Epidermal melanocyte (primary cell): ENCODE results near the gene KRT6A.
A peak's percentile ranks its signal among the peaks of the same experiment; 100 is the strongest.

Experiments used
- DNase-seq: peaks from one replicate; pipeline ENCODE4 v3.0.0; 2011; ENCODE audit warnings: low spot score; ENCODE audit not compliant: insufficient read length

KRT6A gene

DNA sequence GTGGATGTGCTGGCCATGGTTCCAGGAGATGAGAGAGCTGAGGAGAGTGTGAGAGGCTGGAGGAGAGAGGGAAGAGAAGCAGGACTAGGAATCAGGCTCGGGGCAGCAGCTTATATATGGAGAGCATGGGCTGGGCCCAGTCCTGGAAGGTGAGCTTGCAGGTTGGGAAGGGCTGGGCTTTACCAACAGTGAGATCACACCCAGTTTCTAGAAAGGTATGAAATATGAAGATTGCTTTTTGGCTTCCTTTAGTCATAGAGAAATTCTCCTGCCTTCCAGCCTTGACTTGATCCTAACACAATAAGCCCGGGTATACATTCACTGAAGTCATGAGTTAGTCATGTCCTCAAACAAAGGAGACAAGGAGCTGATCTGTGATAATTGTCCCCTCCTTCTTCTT is at the start of gene KRT6A:
Gene KRT6A (minus strand): TSS at position 86 of the 400 bp plus-strand sequence. CDS start 69 bp downstream, at position 17.
- no peak for DNase-seq

DNA sequence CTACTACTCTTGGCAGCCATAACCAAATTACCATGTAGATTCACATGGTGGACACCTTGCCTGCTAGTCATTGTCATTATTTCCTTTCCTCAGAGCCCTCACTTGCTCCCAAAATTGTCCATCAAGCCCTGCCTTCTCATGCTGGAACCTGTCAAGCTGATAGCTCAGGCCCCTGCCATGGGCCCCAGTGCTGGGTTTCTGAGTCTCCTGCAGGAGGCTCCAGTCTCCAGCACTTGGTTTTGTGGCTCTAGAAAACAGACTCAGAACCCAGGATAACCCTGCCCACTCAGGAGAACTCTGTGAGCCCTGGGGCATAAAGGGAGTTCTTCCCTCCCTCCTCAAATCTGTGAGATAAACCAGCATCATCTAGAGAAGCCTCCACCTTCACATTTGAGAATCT is 49.1 kb upstream of the KRT6A start:
- DNase-seq, result no peak

DNA sequence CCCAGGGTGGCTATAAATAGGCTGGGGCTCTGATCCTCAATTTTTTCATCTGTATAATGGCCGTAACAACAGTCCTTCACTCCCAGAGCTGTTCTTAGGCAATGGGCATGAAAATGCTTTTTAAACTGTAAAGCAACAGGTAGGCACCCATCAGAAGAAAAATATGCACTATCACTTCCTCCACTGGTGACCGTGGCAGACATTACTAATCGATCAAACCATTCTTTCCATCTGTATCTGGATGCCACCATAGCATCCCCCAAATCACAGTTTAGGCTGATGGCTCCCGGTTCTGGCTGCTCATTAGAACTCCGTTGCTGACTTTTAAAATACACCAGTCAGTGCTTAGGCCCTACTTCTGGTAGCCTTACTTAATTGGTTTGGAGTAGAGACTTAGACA is 48.7 kb upstream of the KRT6A start:
- no peak for DNase-seq

DNA sequence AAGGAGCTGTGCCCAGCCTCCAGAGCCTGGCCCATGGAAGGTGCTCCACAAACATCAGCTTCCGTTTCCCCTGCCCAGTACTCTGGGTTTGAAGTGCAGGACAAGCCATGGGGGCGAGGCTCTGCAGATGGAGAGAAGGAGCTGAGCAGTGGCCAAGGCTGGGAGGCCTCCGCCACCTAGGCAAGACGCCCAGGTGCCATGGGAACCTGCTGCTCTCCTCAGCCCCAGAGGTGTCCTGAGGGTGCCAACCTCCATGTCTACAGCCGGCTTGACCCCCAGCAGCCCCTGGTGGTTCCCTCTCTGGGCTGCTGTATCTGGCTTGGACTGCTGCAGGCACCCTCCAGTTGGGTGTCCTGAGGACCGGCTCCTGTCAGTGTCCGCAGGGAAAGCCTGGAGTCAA is 47.5 kb upstream of the KRT6A start:
- no peak for DNase-seq

DNA sequence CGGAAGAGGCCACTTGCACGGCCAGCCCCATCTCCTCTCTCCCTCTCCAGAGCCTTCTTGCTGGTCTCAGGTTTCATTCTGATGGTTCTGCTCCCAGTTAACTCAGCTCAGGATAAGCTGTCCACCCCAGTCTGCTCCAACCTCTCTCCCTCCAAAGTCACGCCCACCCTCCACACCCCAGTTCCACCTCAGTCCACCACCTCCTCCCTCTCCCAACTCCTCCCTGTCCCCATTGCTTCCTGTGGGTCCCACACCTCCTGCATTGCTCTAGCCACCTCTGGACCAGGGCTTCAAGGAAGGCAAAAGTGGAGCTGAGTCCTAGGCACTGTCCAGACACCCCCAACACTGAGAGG is 46.7 kb upstream of the KRT6A start:
- no peak for DNase-seq

DNA sequence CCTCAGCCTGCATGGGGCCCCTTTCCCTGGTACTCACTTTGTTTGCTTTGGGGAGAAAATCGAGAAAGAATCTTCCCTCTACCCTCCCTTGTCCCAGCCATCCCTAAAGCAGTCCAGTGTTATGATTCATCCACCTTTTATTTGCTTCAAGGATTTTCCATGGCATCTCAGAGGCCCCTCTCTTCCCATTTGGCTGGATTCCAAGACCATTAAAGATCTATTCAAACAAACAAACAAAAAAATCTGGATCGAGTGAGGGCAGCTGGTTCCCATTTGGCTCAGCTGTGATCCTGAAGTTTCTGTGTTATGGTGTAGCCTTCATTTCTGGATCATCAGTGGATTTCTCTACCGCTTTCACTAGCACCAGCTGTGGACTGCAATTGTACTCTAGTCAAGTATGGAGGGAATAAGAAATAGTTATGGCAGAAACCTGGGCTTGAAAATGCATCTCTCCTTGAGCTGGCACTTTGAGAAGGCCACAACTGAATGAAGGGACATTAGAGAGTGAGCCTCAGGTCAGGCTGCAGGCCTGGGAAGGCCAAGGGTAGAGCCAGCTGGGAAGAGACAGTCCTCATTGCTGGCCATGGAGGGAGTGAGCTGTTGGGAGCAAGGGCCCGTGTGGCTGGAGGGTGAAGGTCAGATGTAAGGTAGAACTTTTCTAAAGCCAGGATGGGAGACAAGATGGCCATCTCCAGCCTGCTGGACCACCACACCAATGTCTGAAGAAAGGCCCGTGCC is 46.2 kb upstream of the KRT6A start:
- DNase-seq, result peak; percentile 59

DNA sequence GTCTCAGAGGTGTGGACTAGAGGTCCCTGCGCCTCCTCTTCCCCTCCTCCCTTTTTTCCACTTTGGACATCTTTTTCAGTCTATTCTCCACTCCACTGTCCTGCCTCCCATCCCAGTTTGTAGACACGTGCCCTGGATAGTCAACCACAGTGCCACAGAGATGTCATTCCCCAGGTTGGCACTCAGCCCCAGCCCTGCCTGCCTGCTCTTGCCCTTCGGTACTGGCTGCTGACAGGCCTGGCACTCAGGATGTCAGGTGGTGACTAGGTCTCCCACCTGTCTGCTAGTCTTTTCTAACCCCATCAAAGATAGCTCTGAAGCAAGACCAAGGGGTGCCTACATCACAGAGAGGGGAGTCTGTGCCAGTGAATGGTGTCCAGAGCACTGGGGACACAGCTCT is 44.0 kb upstream of the KRT6A start:
- no peak for DNase-seq

DNA sequence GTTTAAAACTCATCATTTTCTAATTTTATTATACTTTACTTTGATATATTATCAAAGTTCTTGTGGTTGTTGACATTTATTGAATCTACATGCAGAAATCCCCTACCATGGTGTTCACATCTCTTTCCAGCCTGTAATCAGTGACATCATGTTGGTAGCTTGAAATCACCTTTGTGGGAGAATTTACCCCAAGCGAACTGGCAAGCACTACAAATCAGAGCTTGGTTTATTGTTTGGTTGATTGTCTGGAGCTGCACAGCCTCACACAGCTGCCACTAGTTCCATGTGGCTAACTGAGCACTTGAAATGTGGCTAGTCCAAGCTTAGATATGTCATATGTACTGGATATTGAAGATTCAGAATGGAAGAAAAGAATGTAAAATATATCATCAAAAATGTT is 42.5 kb upstream of the KRT6A start:
- DNase-seq, result no peak

DNA sequence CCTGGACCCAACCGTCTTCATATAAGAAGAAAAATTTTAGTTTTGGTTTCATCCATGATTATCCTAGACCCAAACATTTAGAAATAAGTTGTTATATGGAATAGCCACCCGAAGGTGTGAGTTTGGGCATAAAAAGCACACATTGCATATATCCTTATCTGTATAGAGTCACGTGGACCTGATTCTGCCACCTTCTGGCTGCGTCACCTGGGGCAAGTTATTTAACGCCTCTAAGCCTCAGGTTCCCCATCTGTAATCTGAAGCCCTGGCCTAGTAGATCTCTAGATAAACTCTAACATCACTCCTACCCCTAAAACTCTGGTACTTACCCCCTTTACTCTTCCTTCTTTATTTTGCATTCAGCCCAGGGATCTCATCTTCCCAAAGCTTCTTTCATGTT is 41.4 kb upstream of the KRT6A start:
- no peak for DNase-seq

DNA sequence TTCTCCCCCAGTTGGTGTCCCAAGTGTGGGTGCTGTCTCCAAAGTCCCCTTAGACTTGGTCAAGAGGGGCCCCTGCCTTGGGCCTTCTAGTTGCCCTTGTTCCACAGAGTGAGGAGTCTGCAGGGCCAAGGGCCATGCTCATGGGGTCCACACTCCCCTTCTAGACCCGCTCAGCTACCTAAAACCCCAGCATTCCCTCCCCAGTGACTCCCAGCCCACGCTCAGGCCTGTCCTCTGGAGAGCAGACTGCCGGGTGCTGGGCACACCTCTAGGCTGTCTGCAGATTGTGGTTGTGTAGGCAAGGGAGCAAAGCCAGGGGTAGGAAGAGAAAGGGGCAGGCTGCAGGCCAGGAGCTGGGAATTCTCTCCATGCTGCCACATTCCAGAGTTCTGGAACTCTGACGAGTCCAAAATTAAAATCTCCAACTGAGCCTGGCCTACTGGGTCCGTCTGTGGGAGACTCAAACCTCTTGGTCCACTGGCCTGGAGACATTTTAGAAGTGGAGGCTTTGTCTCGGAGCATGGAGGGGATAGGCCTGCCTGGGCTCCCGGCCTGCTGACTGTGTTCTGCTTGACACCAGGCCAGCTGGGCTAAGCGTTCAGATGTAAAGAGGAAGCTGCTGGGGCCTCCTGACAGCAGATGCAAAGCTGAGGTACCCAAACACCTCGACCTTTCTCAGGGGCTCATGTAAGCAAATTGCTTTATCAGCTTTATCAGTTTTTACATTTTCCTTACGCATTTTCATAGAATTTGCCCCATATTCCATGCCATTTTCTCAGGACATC is 40.8 kb upstream of the KRT6A start:
- DNase-seq, result no peak

DNA sequence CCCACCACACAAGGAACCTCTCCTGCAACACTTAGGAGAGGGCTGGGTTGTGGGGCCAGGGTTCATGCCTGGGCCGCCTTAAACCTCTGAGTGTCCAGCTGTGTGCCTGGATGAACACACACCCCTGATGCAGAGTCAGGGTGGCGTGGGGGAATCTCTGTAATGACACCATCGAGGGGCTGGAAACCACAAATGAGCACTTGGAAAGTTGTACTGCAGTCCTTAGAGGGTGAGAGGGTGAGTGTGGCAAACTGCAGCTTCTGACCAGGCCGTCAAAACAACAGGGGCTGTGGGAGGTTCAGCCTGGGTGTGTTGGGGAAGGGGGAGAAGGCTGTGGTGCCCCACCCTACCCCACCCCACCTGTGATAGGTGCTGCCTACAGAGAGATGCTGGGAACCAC is 39.6 kb upstream of the KRT6A start:
- no peak for DNase-seq

DNA sequence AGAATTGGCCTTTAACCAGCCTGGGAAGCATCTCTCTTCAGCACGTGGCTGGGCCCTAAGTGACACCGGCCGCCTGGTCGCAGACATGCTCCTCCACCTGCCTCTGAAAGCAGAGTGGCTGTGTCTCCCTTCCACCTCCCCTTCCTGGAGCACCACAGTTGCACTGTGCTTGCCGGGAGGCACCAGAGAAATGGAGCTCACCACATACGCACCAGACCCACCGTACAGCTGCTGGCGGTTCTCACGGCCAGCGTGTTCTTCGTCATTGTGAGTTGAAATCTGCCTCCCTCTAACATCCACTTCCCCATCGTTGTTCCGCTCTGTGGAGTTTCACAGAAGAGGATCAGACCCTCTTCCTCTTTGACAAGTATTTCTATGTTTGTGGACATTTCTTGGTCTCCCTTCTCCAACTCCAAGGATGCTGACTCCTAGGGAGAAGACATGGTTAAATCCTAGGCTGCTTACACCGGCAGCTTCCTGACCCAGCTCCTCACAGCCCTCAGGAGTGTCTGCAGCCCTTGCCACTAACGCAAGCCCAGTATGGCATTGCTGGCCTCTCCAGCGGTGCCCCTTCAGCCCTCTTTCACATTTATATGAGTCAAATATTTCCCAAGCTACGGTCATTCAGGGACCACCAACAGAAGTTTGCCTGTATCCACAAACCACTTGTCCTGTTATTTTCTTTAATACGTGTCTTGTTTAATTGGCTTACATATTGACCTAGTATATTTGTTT is 38.7 kb upstream of the KRT6A start:
- no peak for DNase-seq

DNA sequence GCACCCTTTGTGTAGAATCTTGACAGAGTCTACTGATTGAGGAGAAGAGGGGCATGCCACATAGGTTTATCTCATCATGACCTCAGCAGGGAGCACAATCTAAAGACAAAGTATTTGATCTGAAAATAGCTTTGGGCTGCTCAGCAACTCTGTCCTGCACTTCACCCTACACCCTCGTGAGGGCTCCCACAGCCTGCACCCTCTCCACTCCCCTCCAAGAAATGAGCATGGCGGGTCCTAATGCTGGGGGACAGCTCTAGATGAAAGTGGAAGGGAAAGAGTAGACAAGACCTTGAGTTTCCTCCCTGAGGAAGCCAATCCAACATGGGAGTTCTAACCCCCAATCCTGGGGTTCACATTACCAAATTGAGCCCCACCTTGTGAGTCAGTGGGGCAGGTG is 37.8 kb upstream of the KRT6A start:
- DNase-seq, result no peak

DNA sequence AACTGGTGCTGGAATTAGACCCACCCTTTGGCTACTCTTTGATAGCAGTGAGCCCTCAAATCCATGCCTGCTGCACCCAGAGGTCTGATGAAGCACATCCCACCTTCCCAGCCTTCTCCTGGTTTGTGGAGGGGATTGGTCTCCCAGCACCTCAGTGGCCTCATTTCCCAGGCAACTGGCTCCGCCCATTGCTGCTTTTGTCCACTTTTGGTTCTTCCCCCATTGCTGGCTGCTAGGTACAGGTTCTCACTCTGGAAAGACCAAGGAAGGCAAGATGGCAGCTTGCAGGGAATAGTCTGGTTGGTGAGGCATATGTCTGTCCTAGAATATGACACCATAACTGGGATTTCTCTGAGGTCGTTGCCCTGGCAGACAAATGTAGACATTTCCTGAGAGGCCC is 37.3 kb upstream of the KRT6A start:
- no peak for DNase-seq

DNA sequence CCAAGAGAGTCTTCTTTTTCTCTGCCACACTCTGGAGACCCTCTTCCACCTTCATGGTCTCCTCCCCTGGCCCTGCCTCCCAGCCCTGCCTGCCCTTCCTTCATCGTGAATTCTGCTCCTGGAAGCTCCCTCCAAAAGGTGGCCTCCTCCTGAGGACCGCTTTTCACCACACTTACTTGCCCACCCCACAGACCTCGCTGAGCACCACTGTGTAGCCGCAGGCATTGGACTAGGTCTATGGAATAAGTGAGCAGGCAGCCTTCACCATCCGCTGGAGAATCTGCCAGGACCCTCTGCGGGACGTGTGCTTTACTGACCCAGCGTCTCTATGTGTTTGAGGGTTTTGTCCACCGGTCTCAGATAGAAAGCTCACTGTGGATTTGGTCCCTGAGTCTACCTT is 36.8 kb upstream of the KRT6A start:
- no peak for DNase-seq

DNA sequence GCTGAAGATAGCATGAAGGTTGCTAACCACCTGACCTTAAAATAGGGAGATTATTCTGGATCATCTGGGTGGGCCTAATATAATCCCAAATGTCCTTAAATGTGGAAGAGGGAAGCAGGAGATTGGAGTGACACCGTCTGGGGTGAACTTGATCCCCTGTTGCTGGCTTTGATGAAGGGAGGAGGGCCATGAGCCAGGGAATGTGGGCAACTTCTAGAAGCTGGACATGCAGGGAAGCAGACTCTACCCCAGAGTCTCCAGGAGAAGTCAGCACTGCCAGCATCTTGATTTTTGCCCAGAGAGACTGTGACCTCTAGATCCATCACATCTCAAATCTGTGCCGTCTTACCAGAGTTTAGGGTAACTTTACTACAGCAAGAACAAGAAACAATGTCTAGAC is 36.4 kb upstream of the KRT6A start:
- DNase-seq, result no peak

DNA sequence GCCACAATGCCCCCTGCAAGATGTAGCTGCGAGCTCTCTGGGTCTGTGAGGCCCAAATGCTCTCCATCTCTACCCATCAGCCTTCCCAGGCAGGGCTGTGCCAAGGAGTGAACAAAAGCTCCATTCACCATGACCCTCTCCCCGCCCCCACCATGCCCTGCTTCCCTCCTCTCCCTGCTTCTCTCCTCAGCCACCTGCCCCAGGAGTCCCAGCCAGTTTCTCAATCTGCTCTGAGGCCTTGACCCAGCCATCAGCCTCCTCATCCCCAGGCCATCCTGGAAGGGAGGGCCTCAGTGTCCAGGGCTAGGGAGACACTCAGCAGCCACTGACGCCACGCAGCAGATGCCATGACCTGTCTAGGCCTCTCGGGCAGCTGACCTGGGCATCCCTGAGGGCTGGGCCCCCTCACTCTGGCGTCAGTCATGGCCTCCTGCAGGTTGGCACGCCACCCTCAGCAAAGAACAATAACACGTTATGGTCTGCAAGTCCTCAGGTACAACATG is 35.6 kb upstream of the KRT6A start:
- no peak for DNase-seq

DNA sequence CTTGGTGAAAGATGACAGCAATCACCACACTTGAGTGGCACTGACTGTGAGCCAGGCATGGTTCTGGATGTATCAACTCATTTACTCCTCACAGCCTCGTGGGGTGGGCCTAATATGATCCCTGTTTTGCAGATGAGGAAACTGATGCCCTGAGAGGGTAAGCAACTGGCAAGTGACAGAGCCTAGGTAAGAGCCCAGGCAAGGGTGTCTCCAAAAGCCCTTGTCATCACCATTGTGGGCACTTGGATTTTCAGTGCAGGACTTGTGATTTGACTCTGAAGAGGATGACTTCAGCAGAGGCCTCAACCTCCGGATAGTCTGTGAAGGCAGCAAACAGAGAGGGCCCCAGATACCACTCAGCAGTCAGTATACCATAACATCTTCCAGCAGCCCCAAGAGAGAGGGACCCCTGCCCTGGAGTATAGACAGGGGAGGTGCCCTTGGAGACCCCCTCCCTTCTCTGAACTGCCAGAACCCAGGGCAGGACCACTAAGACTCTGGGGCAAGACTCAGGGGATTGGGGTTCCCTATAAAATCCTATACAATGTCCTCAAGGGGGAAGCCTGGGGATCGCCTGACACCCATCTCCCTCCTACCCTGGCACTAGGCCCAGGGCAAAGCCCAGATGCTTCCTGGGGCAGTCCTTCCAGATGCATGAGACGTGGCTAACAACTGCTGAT is 34.2 kb upstream of the KRT6A start:
- DNase-seq, result no peak

DNA sequence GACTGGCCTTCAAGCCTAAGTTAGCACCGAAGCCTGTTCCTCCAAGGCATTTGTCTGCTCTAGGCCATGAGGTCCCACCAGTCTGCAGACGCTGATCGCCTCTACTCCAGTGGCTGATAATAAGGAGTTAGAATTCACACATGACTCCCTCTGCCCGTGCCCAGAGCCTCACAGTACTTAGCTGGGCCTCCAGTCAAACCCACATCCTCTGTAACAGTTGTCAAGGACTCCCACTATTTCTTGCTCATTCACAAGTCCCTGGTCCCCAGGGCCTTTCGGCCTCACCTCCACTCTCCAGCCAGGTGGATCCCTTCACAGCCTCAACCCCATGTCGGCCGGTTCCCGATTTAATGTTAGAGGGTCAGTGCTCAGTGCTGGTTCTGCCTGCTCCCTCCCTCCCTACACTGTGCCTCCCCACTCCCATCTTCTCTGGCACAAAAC is 33.5 kb upstream of the KRT6A start:
- no peak for DNase-seq

DNA sequence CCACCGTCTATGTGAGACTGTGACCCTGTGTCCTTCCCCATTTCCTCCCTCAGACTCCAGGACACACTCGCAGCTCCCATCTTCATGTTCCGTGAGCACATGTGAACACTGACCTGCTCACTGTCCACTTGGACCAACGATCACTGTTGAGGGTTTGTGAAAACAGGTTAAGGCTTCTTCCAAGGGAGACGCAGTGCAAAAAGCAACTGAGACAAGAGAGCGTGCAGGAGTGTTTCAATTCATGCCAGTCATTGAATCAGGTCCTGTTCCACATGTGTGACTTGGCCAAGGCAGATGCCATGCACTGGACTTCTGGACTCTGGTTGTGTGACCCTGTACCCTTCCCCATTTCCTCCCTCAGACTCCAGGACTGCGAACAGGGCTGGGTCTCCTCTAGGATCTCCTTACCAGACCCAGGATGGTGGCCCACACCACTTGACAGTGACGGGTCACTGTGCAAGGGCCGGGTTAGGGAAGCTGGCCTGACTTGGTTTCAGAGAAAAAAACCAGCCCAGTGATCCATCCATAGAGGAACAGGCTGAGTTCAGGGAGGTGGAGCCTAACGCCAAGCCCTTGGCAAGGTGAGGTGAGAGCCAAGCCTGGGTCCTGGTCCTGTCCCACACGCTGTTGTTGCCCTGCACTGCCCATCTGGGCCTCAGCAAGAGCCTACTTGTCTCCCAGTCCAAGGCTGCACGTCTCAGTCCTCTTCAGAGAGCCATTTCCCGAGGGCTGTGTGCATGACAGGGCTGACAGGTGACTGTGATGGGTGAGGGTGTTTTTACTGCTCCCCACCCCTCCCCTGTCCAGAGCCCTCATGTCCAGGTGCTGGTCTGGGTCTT is 32.8 kb upstream of the KRT6A start:
- no peak for DNase-seq
